Glutamatergic neuron (in vitro differentiated cells): ENCODE results near the gene ZMYND8. TPM values are rescaled to one million over a fixed set of nuclear protein-coding genes. Genes with fewer than 3 reads are reported as not detected.

Source experiments
- DNase-seq: peaks from one replicate; pipeline ENCODE4 v3.0.0; 2022
- H3K27ac Mint-ChIP-seq: one replicate; pipeline ENCODE4 v1.8.0; 2020; ENCODE audit warnings: mild to moderate bottlenecking, mixed read lengths, inconsistent platforms; ENCODE audit not compliant: unreplicated experiment
- H3K27me3 Mint-ChIP-seq: one replicate; pipeline ENCODE4 v1.8.0; 2020; ENCODE audit warnings: mild to moderate bottlenecking, moderate library complexity, mixed read lengths, inconsistent platforms; ENCODE audit not compliant: unreplicated experiment
- H3K36me3 Mint-ChIP-seq: one replicate; pipeline ENCODE4 v1.8.0; 2020; ENCODE audit warnings: mild to moderate bottlenecking, mixed read lengths, inconsistent platforms; ENCODE audit not compliant: unreplicated experiment
- H3K4me1 Mint-ChIP-seq: one replicate; pipeline ENCODE4 v1.8.0; 2020; ENCODE audit warnings: mild to moderate bottlenecking, low read depth, mixed read lengths, inconsistent platforms; ENCODE audit not compliant: unreplicated experiment
- H3K4me3 Mint-ChIP-seq: one replicate; pipeline ENCODE4 v1.8.0; 2020; ENCODE audit warnings: mild to moderate bottlenecking, mixed read lengths, inconsistent platforms; ENCODE audit not compliant: unreplicated experiment
- H3K9me3 Mint-ChIP-seq: one replicate; pipeline ENCODE4 v1.8.0; 2020; ENCODE audit warnings: mild to moderate bottlenecking, moderate library complexity, mixed read lengths, inconsistent platforms; ENCODE audit not compliant: unreplicated experiment
- CTCF ChIP-seq: fragments of 200-600 bp; sonication (generic); IDR thresholded peaks from one replicate; pipeline ENCODE4 v1.5.0; 2021; ENCODE audit not compliant: partially characterized antibody, unreplicated experiment
- total RNA-seq: library from RNA; stranded (reverse); fragmentation: NEBNext Ultra II Directional; extraction: Animal tissue kit (Norgen Biotek cat#: 25700); gene quantifications from one replicate; pipeline ENCODE4 v1.2.1, GENCODE V29; 2021; ENCODE audit not compliant: unreplicated experiment

Gene ZMYND8
- total RNA-seq, 1 donor from 2014 or later, result 116 TPM

GRCh38 chr20:47295129-47295813, 61.2 kb downstream of the ZMYND8 start:
- no peak for TF ChIP-seq CTCF
- DNase-seq, result no peak
- peaks cover 4% of the 10 kb centered on the region for H3K36me3 Mint-ChIP-seq
- H3K27ac Mint-ChIP-seq, result no peak overlapping the region
- no peak overlapping the region for H3K4me3 Mint-ChIP-seq
- H3K27me3 Mint-ChIP-seq, result peaks cover 6% of the 10 kb centered on the region
- H3K9me3 Mint-ChIP-seq, result no peaks in the 10 kb centered on the region
- H3K4me1 Mint-ChIP-seq, result peaks cover 8% of the 10 kb centered on the region

- Mint-ChIP-seq H3K27ac (peak overlapping the region; percentile 73), H3K4me1 (peaks cover 8% of the 10 kb centered on the region), H3K4me3 (no peak overlapping the region), H3K36me3 (peaks cover 4% of the 10 kb centered on the region), H3K9me3 (no peaks in the 10 kb centered on the region), H3K27me3 (peaks cover 6% of the 10 kb centered on the region)
- no peak for TF ChIP-seq CTCF
- no peak for DNase-seq
These were observed 62.9 kb downstream of the ZMYND8 start for GRCh38 chr20:47293631-47294030.

- H3K4me3 Mint-ChIP-seq, result no peak overlapping the region
- no peak for TF ChIP-seq CTCF
- H3K4me1 Mint-ChIP-seq, result peaks cover 6% of the 10 kb centered on the region
- no peaks in the 10 kb centered on the region for H3K9me3 Mint-ChIP-seq
- no peak for DNase-seq
- peaks cover 3% of the 10 kb centered on the region for H3K27me3 Mint-ChIP-seq
- H3K36me3 Mint-ChIP-seq, result peaks cover 4% of the 10 kb centered on the region
- H3K27ac Mint-ChIP-seq, result no peak overlapping the region
These were observed 63.9 kb downstream of the ZMYND8 start for GRCh38 chr20:47292581-47292980.

- Mint-ChIP-seq H3K27me3 (no peaks in the 10 kb centered on the region), H3K27ac (no peak overlapping the region), H3K4me3 (no peak overlapping the region), H3K36me3 (peaks cover 4% of the 10 kb centered on the region), H3K4me1 (peaks cover 9% of the 10 kb centered on the region), H3K9me3 (no peaks in the 10 kb centered on the region)
- no peak for TF ChIP-seq CTCF
- DNase-seq, result no peak
These were observed 65.7 kb downstream of the ZMYND8 start for GRCh38 chr20:47290666-47291430.

GRCh38 chr20:47290008-47290407, 66.5 kb downstream of the ZMYND8 start:
- no peak for DNase-seq
- peaks cover 4% of the 10 kb centered on the region for H3K36me3 Mint-ChIP-seq
- H3K9me3 Mint-ChIP-seq, result no peaks in the 10 kb centered on the region
- no peaks in the 10 kb centered on the region for H3K27me3 Mint-ChIP-seq
- no peak overlapping the region for H3K27ac Mint-ChIP-seq
- TF ChIP-seq CTCF, result no peak
- H3K4me3 Mint-ChIP-seq, result no peak overlapping the region
- peaks cover 8% of the 10 kb centered on the region for H3K4me1 Mint-ChIP-seq
